Non-pigmented ciliary epithelial cell (primary cell): ENCODE measurements around the gene OOSP1.
"Not testable (repeated sequence)": the region's sequence is repeated elsewhere in the genome, so short reads cannot be mapped to it uniquely, and the experiment has no call there.

Source experiments
- DNase-seq: peaks from one replicate; pipeline ENCODE4 v3.0.0-alpha.2; 2010; ENCODE audit warnings: low read depth

Gene OOSP1

DNA sequence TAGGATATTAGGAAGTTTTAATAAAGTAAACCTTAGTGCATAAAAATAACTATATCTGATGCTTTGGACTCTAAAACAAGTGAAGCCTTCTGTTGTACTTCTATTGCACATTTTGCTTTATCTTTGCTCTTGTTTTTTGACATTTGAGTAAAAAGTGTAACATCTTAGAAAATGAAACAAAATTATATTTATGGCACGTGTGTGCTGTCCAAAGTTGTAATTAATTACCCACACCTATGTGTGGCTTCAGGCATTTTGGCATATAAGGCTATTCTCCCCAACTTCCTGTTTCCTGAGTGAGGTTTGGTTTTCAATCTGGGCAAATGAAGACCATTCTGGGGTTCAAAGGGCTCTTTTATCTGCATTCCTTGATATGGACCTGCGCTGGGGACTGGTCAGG lies at the start of gene OOSP1:
OOSP1 (plus strand) TSS at position 301 of the 400 bp plus-strand sequence; CDS start at position 324, 23 bp downstream.
- no peak for DNase-seq

DNA sequence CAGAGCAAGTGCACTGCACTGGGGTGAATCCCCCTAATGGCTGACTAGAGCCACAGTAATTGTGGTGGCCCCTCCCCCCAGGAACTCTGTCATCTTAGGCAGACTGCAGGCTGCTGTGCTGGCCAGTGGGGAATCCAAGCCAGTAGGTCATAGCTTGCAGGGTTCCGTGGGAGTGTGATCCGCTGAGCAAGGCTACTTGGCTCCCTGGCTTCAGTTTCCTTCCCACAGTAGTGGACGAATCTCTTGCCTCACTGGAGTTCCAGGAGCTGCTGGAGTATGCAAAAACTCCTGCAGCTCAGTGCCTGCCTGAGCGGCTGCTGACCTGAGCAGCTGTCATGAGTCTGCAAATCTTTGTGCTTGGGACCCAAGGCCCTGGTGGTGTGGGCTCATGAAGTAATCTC lies 46.5 kb upstream of the OOSP1 start:
- no peak for DNase-seq

DNA sequence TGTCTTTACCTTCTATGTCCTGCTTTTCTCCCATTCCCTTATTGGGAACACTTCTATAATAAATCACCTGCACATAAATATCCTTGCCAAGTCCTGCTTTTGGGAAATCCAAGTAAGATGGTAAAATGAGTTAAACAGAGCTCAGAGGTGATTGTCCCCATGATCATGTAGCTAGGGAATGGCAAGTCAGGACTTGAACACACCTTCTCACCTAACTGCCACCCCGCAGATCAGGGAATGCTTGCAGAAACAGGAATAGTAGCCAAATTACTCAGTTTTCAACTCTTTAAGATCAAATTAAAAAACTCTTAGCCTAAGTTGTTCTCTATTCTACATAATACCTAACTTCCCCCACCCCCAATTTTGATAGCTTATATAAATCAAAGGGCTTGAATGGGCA lies 43.6 kb upstream of the OOSP1 start:
- no peak for DNase-seq

- DNase-seq = no peak
Measured at GRCh38 chr11:59898046-59898445, 40.2 kb upstream of the OOSP1 start.

DNA sequence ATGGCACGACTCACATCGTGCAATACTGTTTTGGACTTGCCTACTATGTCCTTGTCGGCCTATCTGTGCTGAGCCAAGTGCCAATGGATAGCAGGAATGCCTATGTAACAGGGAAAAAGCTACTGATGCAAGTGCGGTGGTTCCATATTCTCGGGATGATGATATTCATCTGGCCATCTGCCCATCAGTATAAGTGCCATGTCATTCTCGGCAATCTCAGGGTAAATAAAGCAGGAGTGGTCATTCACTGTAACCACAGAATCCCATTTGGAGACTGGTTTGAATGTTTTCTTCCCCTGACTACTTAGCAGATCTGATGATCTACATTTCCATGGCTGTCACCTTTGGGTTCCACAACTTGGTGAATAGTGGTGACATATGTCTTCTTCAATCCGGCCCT lies 39.6 kb upstream of the OOSP1 start:
- no peak for DNase-seq

DNA sequence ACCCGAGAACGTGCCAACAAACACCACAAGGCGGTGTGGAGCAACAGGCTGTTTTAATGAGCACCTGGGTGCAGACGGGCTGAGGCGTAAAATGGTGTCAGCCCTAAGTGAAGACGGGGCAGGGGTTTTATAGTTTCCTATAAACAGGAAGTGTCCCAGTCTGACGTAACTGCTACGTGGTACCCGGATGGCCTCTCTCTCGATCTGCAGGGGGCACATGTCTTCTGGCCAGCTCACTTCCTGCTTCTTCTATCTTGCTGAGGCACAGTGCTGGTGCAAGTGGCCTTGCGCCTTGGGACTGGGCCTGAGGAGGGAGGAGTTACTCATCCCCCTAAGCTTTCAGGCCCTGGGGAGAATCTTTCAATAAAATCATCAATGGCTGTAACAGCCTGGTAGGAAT lies 38.7 kb upstream of the OOSP1 start:
- no peak for DNase-seq

- no peak for DNase-seq
Measured at GRCh38 chr11:59900366-59901126, 37.7 kb upstream of the OOSP1 start.

DNA sequence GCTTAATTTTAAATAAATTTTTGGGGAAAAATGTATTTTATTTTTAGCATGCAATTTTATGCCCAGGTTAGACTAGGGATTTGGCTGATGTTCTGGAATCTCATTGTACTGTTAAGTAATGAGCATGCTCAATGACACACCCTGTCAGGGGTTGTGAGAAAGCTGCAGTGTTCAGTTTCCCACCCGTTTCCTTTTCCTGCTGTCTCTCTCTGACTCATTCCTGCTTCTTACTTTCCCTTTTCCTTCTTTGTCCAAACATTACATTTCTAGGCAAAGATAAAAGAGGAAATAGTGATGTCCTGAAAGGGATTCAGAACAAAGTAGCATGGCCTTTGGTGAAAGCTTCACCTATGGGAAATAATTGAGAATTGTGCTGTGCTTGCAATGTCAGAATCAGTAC lies 36.9 kb upstream of the OOSP1 start:
- DNase-seq = no peak

DNA sequence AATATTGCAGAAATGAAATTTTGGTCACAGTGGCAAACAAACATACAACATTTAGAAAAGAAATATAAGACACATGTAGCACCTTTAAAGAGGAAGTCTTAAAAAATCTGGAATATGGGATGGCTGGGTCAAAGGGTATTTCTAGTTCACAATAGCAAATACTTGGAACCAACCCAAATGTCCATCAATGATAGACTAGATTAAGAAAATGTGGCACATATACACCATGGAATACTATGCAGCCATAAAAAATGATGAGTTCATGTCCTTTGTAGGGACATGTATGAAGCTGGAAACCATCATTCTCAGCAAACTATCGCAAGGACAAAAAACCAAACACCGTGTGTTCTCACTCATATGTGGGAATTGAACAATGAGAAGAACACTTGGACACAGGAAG lies 34.7 kb upstream of the OOSP1 start:
- DNase-seq = not testable (repeated sequence)

DNA sequence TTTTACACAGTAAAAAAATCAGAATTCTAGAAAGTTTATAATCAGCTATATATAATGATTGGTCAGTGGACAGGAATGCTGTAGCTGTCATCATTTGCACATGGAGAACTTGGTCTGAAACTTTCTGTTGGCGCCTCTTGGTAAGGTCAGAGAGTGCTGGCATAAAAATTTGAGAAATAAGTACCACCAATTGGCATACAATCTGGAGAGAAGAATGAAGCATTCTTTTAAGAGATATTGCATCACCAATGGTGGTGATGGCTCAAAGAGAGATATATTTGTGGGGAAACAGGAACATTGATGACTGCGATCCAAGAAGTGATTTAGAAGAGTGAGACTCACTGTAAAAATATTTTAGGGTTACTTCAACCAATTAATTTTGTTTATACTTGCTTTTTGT lies 19.8 kb upstream of the OOSP1 start:
- DNase-seq = no peak

DNA sequence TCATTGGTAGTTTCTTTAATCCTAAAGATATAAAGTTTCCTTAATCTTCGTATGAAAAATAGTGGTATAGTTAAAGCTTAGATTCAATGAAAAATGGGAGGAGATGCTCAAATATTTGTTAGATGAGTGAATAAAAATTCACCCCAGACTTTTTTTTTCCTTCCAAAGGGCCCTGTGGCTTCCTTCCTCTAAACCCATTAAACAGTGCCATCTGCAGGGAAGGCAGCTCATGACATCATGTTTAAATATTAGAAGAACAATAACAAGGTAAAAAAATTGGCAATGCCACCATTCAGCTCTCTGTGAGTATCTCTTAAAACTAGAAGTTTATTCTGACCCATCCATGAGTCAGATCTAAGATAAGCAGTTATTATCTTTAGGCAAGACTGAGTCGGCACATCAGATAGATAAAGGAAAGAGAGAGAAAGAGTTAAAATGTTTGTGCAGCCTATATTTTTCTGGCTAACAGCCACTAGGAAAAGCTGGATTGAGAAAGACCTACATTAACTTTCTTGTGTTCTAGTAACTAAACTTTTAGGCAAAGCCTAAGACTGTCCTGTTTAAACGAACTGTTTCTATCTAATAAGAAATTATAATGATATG lies 19.1 kb upstream of the OOSP1 start:
- DNase-seq = peak; percentile 17

GRCh38 chr11:59923813-59924212 lies 14.4 kb upstream of the OOSP1 start:
- DNase-seq = no peak

DNA sequence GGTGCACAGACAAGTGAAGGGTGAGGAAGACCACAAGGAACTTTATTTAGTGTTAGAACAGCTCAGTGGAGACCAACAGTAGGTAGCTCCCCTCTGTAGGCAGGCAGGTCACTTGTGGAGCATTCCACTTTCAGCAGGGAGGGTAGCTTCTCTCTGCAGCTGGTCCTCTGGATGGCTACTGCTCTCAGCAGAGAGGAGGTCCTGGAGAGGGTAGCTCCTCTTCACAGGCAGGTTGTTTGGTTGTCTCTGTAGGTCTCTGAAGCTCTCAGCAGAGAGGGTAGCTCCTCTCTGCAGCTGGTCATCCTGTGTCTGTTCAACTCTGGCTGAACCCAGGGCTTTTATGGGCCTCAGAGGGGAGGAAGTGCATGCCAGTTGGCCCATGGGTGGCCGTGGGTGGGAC lies 6.5 kb upstream of the OOSP1 start:
- DNase-seq = no peak

GRCh38 chr11:59938718-59939117 lies 486 bp downstream of the OOSP1 start:
- no peak for DNase-seq

DNA sequence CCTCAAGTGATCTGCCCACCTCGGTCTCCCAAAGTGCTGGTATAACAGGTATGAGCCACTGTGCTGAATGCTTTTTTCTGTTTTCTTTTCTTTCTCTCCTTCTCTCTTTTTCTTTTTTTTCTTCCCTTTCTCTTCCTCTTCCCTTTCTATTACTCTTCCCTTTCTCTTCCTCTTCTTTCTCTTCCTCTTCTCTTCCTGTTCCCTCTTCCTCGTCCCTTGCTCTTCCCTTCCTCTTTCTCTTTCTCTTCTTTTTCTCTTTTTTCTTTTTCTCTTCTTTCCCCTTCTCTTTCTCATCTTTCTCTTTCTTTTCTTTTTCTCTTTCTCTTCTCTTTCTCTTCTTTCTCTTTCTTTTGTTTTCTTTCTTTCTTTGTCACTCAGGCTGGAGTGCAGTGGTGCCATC lies 1.2 kb downstream of the OOSP1 start:
- DNase-seq = no peak

- DNase-seq = no peak
Measured at GRCh38 chr11:59941091-59941490, 2.9 kb downstream of the OOSP1 start.

GRCh38 chr11:59943997-59944714 lies 5.9 kb downstream of the OOSP1 start:
- no peak for DNase-seq

DNA sequence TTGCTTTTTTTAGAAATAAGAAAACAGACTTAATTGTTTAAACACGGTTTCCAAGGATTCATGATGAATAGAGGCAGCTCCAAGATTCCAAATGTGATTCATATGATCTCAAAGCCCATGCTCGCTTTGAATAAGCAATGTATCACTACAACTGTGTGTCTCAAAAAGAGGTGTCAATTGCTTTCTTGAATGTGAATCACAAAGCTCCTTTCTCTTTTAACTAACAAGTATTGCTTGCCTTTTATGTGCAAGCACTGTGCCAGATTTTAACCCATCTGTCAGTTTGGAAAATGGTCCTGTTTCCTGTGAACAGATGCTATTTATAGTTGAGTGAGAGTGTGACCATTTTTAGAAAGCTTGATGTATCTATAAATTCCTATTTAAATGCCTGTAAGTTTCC lies 6.5 kb downstream of the OOSP1 start:
- no peak for DNase-seq

GRCh38 chr11:59953463-59954218 lies 15.4 kb downstream of the OOSP1 start:
- DNase-seq = no peak

DNA sequence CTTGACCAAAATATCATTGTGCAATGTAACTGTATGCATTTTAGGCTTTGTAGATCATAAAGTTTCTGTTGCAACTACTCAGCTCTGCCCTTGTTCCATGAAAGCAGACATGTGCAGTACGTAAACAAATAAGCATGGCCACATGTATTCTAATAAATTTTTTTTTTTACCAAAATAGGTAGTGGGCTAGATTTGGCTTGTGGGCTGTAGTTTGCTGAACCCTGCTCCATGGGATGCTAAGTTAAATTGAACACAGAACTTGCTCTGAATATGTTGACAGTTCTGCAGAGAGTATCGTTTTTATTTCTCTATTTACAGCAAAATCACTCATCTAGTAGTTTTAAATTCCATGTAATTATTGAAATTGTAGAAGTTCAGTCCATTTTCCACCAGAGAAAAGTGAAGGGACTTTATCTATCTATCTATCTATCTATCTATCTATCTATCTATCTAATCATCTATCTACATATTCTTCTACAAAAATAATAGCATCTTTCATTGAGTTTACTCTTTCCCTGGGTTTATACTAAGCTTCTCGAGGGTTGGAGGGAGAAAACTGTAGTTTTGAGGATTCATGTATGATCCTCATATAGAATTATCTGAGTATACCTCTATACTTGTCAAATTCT lies 16.1 kb downstream of the OOSP1 start:
- no peak for DNase-seq

DNA sequence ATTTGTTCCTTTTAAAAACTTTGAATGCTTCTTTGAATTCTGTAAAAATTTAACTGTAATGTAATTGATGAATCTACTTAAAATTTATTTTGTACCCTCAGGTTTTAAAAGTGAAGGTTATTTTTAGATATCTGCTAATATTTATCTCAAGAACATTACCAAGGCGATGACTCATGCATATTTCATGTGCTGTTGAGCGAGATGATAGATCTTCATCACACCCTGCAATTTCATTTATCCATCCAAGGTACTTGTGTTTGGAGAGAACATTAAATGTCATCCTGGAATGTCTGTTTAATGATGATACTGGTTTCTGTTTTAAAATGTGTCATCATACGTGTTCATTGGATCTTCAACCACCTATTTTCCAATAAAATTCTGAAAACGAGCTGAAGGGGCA lies 18.9 kb downstream of the OOSP1 start:
- peak; percentile 1 for DNase-seq
